Panc1 (cell line): ENCODE measurements around the gene ORC4. TPM values are rescaled to one million over a fixed set of nuclear protein-coding genes. Genes with fewer than 3 reads are reported as not detected.
A peak's percentile ranks its signal among the peaks of the same experiment; 100 is the strongest.

ENCODE experiments used
- ATAC-seq: fragments of 200-7000 bp; cut with Tn5 transposase; 2 replicates; pipeline ENCODE4 v1.9.1; 2020; ENCODE audit warnings: mild to moderate bottlenecking, moderate library complexity
- BruUV-seq: library from RNA; stranded (reverse); fragments of 400-500 nt; replicated peaks from 2 replicates; lab custom pipeline; 2021; lab: Mats Ljungman, UMichigan
- CTCF ChIA-PET: fragments of 300-600 bp; sonication (Branson Sonifier 250); formaldehyde crosslinking; loops from one replicate; lab custom pipeline; 2022; ENCODE audit warnings: antibody characterized with exemption; lab: Charles Lee
- POLR2A ChIA-PET: fragments of 300-600 bp; sonication (Branson Sonifier 250); formaldehyde crosslinking; loops from one replicate; lab custom pipeline; 2022; ENCODE audit warnings: antibody characterized with exemption; lab: Charles Lee
- DNase-seq: peaks from one replicate; pipeline ENCODE4 v3.0.0-alpha.2; 2010; ENCODE audit warnings: low read depth, low spot score
- H3K27ac ChIP-seq: 2 replicates; pipeline ENCODE4 v1.5.1; 2011; ENCODE audit warnings: mild to moderate bottlenecking, low read length, inconsistent platforms
- H3K27me3 ChIP-seq: fragments of 200-500 bp; sonication (Bioruptor generic); 2 replicates; pipeline ENCODE4 v1.6.0; 2014; ENCODE audit warnings: low read length, inconsistent platforms; ENCODE audit not compliant: control insufficient read depth, insufficient read depth
- H3K36me3 ChIP-seq: fragments of 200-500 bp; sonication (Bioruptor generic); 2 replicates; pipeline ENCODE4 v1.5.1; 2014; ENCODE audit warnings: inconsistent platforms, mild to moderate bottlenecking, low read length, moderate library complexity; ENCODE audit not compliant: control insufficient read depth, insufficient read depth
- H3K4me1 ChIP-seq: 2 replicates; pipeline ENCODE4 v1.5.1; 2011; ENCODE audit warnings: inconsistent platforms, mild to moderate bottlenecking, low read length, moderate library complexity; ENCODE audit not compliant: control insufficient read depth, insufficient read depth
- H3K4me3 ChIP-seq, 2 experiments: 2 replicates each; pipeline ENCODE4 v1.5.1; 2011 to 2012; ENCODE audit warnings: low read depth in 2 of 2, low read length in 2 of 2, mild to moderate bottlenecking in 2 of 2, inconsistent platforms in 1 of 2, moderate library complexity in 1 of 2
- H3K9me3 ChIP-seq: fragments of 200-500 bp; sonication (Bioruptor generic); 2 replicates; pipeline ENCODE4 v1.5.1; 2014; ENCODE audit warnings: low read depth, mild to moderate bottlenecking, inconsistent platforms, low read length, moderate library complexity; ENCODE audit not compliant: control insufficient read depth, insufficient read depth
- POLR2AphosphoS5 ChIP-seq: IDR thresholded peaks from 2 replicates; pipeline ENCODE4 v1.6.1; 2012; ENCODE audit warnings: mild to moderate bottlenecking, low read depth, low read length, moderate library complexity
- SIN3A ChIP-seq: IDR thresholded peaks from 2 replicates; pipeline ENCODE4 v1.6.1; 2012; ENCODE audit warnings: low read depth, mild to moderate bottlenecking, low read length, moderate library complexity, borderline replicate concordance; ENCODE audit not compliant: insufficient read depth
- TCF7L2 ChIP-seq: IDR thresholded peaks from 2 replicates; pipeline ENCODE4 v1.6.1; 2011; ENCODE audit warnings: mild to moderate bottlenecking, low read depth, low read length, inconsistent platforms
- in situ Hi-C: cut with HindIII; loops from 2 replicates; pipeline ENCODE4 v1.10.0; 2016; ENCODE audit warnings: low sequenced_read_pairs, low pct_unique_long_range_greater_than_20kb
- intact Hi-C: fragments of 100-400 bp; cut with micrococcal nuclease; formaldehyde crosslinking; loops from one replicate; pipeline ENCODE4 v1.10.0; 2022; ENCODE audit not compliant: unreplicated experiment
- total RNA-seq: library from RNA; stranded (reverse); gene quantifications from one replicate; pipeline ENCODE4 v1.2.1, GENCODE V29; 2021; ENCODE audit not compliant: unreplicated experiment
- TF ChIP-seq, protein P1 (sequence below): fragments of 450-650 bp; IDR thresholded peaks from 2 replicates; pipeline ENCODE4 v1.5.1; 2017; ENCODE audit warnings: mild to moderate bottlenecking
- TF ChIP-seq, protein P2 (sequence below), 2 experiments: IDR thresholded peaks; 2 replicates each; pipeline ENCODE4 v1.6.1; 2011 to 2012; ENCODE audit warnings: low read depth in 2 of 2, control low read depth in 1 of 2, low read length in 1 of 2, mild to moderate bottlenecking in 1 of 2, moderate library complexity in 1 of 2; ENCODE audit not compliant: insufficient read depth in 1 of 2

ORC4 gene
- total RNA-seq, 1 experiment from 2014 or later = 43.3 TPM

DNA sequence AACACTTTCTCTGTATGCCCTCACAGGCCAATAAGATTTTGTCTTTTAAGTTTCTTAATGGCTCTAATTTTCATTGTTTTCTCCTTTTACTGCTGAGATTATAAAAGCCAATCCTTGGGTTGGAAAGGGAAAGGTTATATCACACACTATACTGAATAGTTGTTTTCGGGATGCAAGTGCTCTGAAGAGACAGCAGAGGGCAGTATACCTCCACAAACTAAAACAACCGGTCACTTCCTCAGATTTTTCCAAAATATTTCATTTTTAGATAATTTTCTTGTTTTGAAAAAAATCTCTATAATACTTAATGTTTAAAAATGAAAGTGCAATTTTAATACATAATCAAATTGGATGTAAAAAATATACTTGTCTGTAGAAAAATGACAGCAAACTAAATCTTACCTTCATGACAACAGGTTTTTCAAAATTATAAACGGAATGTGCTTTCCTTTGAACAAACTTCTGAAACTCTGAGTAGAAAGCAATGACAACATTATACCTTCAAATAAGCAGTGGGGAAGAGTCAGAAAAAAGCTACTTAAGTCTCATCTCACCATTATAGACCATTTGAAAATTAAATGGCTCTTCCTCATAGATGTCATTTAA is 82.7 kb downstream of the ORC4 start:
- peak; percentile 15 for DNase-seq
- TF ChIP-seq, protein P1, sequence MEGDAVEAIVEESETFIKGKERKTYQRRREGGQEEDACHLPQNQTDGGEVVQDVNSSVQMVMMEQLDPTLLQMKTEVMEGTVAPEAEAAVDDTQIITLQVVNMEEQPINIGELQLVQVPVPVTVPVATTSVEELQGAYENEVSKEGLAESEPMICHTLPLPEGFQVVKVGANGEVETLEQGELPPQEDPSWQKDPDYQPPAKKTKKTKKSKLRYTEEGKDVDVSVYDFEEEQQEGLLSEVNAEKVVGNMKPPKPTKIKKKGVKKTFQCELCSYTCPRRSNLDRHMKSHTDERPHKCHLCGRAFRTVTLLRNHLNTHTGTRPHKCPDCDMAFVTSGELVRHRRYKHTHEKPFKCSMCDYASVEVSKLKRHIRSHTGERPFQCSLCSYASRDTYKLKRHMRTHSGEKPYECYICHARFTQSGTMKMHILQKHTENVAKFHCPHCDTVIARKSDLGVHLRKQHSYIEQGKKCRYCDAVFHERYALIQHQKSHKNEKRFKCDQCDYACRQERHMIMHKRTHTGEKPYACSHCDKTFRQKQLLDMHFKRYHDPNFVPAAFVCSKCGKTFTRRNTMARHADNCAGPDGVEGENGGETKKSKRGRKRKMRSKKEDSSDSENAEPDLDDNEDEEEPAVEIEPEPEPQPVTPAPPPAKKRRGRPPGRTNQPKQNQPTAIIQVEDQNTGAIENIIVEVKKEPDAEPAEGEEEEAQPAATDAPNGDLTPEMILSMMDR = peak; percentile 79; the same call in 1 of the 2 replicates
- TF ChIP-seq, protein P2, sequence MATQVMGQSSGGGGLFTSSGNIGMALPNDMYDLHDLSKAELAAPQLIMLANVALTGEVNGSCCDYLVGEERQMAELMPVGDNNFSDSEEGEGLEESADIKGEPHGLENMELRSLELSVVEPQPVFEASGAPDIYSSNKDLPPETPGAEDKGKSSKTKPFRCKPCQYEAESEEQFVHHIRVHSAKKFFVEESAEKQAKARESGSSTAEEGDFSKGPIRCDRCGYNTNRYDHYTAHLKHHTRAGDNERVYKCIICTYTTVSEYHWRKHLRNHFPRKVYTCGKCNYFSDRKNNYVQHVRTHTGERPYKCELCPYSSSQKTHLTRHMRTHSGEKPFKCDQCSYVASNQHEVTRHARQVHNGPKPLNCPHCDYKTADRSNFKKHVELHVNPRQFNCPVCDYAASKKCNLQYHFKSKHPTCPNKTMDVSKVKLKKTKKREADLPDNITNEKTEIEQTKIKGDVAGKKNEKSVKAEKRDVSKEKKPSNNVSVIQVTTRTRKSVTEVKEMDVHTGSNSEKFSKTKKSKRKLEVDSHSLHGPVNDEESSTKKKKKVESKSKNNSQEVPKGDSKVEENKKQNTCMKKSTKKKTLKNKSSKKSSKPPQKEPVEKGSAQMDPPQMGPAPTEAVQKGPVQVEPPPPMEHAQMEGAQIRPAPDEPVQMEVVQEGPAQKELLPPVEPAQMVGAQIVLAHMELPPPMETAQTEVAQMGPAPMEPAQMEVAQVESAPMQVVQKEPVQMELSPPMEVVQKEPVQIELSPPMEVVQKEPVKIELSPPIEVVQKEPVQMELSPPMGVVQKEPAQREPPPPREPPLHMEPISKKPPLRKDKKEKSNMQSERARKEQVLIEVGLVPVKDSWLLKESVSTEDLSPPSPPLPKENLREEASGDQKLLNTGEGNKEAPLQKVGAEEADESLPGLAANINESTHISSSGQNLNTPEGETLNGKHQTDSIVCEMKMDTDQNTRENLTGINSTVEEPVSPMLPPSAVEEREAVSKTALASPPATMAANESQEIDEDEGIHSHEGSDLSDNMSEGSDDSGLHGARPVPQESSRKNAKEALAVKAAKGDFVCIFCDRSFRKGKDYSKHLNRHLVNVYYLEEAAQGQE (IDR thresholded peaks at IDR 0.05; ENCODE audit: insufficient read depth in 1 of 2, low read depth in 2 of 2, low read length in 1 of 2) = no peak
- no TSS peak for BruUV-seq
- ChIA-PET CTCF (interaction anchor here (1.0 kb wide), 2 partner anchors 54 to 571 kb away, joined by 3 read pairs; no protein-coding TSS in a partner anchor), POLR2A (no interaction called here)
- H3K4me1 ChIP-seq = no peaks in the 10 kb centered on the region
- in situ Hi-C loops = no loop called here
- ATAC-seq = no peak
- intact Hi-C loops = loop anchor here (1.0 kb wide), 2 partner anchors 571 to 1052 kb away; no protein-coding TSS in a partner anchor
- no peaks in the 10 kb centered on the region for H3K27me3 ChIP-seq
- no peaks in the 10 kb centered on the region for H3K9me3 ChIP-seq
- no peak overlapping the region for H3K4me3 ChIP-seq
- peaks cover 17% of the 10 kb centered on the region for H3K36me3 ChIP-seq
- H3K27ac ChIP-seq = no peak overlapping the region

DNA sequence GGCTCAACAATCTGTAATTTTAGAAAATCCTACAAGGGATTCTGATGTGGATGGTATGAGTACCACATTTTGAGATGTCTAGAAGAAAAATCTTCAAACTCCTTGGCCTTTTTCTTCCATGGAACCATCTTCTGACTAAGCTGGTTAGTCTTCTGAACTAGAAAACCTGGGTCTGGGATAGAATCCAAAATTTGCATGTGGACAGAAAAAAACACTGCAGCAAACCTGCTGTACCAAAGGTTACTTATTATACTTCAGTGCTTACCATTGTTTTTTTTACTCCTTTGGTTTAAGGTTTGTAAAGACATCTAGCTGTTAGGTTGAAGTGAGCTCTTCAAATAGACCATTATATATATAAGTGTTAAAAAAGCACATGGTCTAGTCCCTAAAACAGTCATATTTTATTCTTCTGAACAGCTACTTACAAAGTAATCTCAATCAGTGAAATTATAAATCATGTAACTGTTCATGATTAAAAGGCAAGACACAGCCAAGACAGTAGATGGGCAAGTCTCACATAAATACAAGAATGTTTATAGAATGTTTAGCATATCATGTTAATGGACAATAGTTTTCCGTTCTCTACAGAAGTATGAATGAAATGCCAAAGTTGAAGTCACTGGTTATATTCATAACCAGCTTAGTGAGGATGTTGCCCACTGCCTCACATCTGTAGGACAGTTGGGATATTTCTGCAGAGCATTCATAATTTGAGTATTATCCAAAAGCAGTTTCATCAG is 85.5 kb downstream of the ORC4 start:
- no peak for ATAC-seq
- Histone ChIP-seq H3K4me3 (no peak overlapping the region), H3K36me3 (peaks cover 17% of the 10 kb centered on the region), H3K27ac (no peak overlapping the region), H3K27me3 (no peaks in the 10 kb centered on the region), H3K9me3 (no peaks in the 10 kb centered on the region), H3K4me1 (no peaks in the 10 kb centered on the region)
- in situ Hi-C loops = no loop called here
- DNase-seq = no peak
- TF ChIP-seq TCF7L2 (no peak), SIN3A (no peak), POLR2AphosphoS5 (no peak)
- TF ChIP-seq, protein P1 = no peak
- TF ChIP-seq, protein P2 (IDR thresholded peaks at IDR 0.05; ENCODE audit: insufficient read depth in 1 of 2, low read depth in 2 of 2, low read length in 1 of 2) = no peak
- CTCF ChIA-PET = no interaction called here
- intact Hi-C loops = no loop called here
- BruUV-seq = no TSS peak
- POLR2A ChIA-PET = interaction anchor here (0.6 kb wide), 1 partner anchor 673 kb away, joined by 5 read pairs; no protein-coding TSS in a partner anchor
